Stimulated activated CD4-positive, alpha-beta T cell treated with anti-CD3 and anti-CD28 coated beads, Interleukin-12 subunit alpha, Interleukin-12 subunit beta, amount 100 ng/mL, for 48 hours (primary cell): ENCODE results near the gene SLC48A1.

Experiments used
- DNase-seq, 3 donors: peaks; one replicate each; pipeline ENCODE4 v3.0.0-alpha.2; 2020; ENCODE audit warnings: low read depth in 2 of 3, low spot score in 1 of 3

SLC48A1 gene

GRCh38 chr12:47776471-47777143, 3.6 kb downstream of the SLC48A1 start:
- no peak for DNase-seq

- no peak for DNase-seq
Observed at GRCh38 chr12:47777151-47777550, 4.1 kb downstream of the SLC48A1 start.

GRCh38 chr12:47777741-47778558, 4.9 kb downstream of the SLC48A1 start:
- DNase-seq, result no peak

- DNase-seq, result no peak
Observed at GRCh38 chr12:47778881-47779280, 5.8 kb downstream of the SLC48A1 start.

- DNase-seq, result peak; percentile 85 to 96 (median 87)
Observed at GRCh38 chr12:47779301-47779942, 6.4 kb downstream of the SLC48A1 start.

GRCh38 chr12:47779943-47780504, 7.0 kb downstream of the SLC48A1 start:
- DNase-seq, result no peak

GRCh38 chr12:47781479-47782371, 8.7 kb downstream of the SLC48A1 start:
- no peak for DNase-seq

- no peak for DNase-seq
Observed at GRCh38 chr12:47782372-47782770, 9.3 kb downstream of the SLC48A1 start.

GRCh38 chr12:47783024-47783755, 10.2 kb downstream of the SLC48A1 start:
- DNase-seq, result no peak

- DNase-seq, result no peak
Observed at GRCh38 chr12:47783821-47784819, 11.1 kb downstream of the SLC48A1 start.

- DNase-seq, result no peak
Observed at GRCh38 chr12:47785036-47785886, 12.2 kb downstream of the SLC48A1 start.

- DNase-seq, result no peak
Observed at GRCh38 chr12:47785887-47786661, 13.0 kb downstream of the SLC48A1 start.

- DNase-seq, result no peak
Observed at GRCh38 chr12:47786662-47787280, 13.7 kb downstream of the SLC48A1 start.

- DNase-seq, result no peak
Observed at GRCh38 chr12:47787596-47788319, 14.7 kb downstream of the SLC48A1 start.

GRCh38 chr12:47789141-47789540, 16.1 kb downstream of the SLC48A1 start:
- DNase-seq, result no peak
